Peyer's patch (tissue), 4 donors: ENCODE results near the gene GJC1.

Experiments used
- POLR2A ChIP-seq, 2 donors: fragments of 450-650 bp; IDR thresholded peaks; one replicate each; pipeline ENCODE4 v1.5.1; 2017; ENCODE audit warnings: antibody characterized with exemption in 2 of 2, mild to moderate bottlenecking in 2 of 2, moderate library complexity in 2 of 2
- TF ChIP-seq, protein P1 (sequence below), 6 experiments: fragments of 450-650 bp in 4 of 6; fragments of 200-600 bp in 2 of 6; sonication (generic) in 1 of 6; IDR thresholded peaks; one replicate each; pipeline ENCODE4 v1.5.1; 2017 to 2019; ENCODE audit warnings: antibody characterized with exemption in 6 of 6, mild to moderate bottlenecking in 3 of 6, moderate library complexity in 1 of 6

DNA sequence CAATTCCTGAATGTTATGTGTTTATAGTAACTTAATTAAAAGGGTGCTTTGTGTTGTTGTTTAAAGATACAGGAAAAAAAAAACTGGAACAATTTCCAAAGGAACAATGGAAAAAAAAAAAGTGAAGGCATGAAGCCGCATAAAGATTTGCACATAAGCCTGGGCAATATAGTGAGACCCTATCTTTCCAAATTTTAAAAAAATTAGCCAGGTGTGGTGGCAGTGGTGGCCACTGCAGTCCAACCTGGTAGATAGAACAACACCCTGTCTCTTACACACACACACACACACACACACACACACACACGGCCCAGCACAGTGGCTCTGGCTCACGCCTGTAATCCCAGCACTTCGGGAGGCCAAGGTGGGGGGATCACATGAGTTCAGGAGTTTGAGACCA is 21.9 kb downstream of the GJC1 start:
- TF ChIP-seq, protein P1, sequence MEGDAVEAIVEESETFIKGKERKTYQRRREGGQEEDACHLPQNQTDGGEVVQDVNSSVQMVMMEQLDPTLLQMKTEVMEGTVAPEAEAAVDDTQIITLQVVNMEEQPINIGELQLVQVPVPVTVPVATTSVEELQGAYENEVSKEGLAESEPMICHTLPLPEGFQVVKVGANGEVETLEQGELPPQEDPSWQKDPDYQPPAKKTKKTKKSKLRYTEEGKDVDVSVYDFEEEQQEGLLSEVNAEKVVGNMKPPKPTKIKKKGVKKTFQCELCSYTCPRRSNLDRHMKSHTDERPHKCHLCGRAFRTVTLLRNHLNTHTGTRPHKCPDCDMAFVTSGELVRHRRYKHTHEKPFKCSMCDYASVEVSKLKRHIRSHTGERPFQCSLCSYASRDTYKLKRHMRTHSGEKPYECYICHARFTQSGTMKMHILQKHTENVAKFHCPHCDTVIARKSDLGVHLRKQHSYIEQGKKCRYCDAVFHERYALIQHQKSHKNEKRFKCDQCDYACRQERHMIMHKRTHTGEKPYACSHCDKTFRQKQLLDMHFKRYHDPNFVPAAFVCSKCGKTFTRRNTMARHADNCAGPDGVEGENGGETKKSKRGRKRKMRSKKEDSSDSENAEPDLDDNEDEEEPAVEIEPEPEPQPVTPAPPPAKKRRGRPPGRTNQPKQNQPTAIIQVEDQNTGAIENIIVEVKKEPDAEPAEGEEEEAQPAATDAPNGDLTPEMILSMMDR (IDR thresholded peaks at IDR 0.05): no peak
- TF ChIP-seq POLR2A (IDR thresholded peaks at IDR 0.05): no peak
